Activated CD8-positive, alpha-beta memory T cell treated with anti-CD3 and anti-CD28 coated beads for 1 hour (primary cell): ENCODE measurements around the gene ZNF831.

Experiments
- DNase-seq, 2 donors: peaks; one replicate each; pipeline ENCODE4 v3.0.0-alpha.2; 2020; ENCODE audit warnings: low read depth in 1 of 2; ENCODE audit errors: extremely low read depth in 1 of 2

ZNF831 gene

DNA sequence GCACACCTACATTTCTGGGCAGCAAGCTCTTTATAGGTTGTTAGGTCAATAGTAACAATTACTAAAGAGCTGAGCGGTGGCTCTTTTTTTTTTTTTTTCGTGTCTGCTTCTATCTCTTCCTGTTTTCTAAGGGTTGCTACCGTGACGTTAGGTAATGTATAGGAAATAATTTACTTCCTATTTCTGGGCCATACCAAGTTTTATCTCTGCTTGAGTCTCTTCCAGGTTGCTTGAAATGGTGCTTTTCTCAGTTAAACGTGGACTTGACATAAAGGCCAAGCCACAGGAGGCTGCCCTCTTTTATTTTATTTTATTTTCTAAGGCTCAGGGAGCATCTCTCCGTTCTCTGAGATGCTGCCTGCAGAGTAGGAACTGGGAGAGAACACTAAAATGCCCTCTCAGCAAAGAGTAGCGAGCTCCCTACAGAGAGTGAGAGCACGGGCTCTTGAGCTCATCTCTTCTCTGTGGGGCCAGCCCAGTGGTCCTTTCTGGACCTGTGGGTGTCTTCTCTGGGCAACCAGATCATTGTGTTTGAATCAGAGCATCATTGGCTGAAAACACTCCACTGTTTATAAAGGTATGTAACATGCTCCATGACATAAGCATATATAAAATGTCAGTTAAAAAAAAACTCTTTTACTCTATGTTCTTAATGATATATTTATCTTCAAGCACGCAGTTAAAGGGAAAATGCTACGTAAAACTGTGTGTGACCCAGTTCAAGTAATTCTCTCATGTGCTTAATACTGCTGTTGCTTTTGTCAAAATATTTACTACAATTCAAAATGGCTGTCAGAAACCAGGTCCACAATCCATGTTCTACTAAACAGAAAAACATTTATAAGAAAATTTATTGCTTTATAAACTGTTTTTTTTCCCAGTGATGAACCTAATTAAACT, at the start of gene ZNF831:
Gene ZNF831, plus strand, starts transcription at position 191 of the 900 bp plus-strand sequence. CDS start 27,199 bp downstream, outside the sequence.
- no peak for DNase-seq

DNA sequence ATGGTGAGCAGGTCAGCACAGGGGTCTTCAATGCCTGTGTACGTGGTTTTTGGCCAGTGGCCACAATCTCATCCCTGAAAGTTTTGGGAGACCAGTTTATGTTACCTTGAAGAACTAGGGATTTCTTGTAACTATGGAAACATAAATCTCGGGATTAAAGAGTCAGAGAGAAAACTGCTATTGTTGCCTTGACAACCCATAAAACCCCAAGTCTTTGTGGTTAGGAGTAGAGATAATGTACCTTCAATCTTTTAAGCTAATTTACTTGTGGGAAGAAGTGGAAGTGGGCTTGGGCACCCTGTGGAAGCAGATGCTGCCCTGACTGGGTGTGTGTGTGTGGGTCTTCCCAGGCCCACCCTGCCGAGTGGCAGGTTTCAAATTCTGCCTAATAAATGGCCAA, 46.1 kb upstream of the ZNF831 start:
- DNase-seq: no peak

DNA sequence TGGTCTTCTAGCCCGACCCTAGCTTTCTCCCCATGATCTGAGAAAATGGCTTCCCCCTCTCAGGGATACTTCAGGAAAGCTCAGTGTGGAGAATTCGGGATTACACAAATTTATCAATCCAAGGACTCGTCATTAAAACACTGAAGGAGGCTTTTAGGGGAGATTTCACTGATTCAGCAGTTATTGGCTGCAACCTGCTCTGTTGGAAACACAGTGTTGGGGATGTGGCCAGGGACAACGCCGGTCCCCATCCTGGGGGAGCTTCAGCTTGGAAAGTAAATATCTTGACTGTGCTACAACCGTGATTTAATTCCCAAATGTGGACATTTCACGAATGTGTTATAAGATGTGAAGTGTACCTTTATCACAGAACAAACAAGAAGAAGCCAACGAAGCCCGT, 44.8 kb upstream of the ZNF831 start:
- DNase-seq: no peak

DNA sequence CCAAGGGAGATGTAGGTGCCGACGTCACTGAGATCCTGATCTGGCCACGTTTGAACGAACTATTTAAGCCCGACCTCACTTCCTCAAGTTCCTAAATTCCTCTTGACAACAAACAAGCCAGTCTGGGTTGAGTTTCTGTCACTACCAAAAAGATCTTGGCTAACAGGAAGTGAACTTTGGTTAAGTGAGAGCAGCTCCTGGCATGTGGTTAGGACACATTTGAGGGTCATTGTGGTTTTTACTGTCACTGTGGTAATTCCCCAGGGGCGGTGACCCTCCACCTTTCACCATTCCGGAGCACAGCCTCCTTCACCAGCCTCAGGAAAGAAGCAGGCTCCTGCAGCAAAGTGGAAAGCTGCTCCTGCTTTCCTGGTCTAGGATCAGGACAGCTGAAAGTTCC, 43.1 kb upstream of the ZNF831 start:
- DNase-seq: no peak

DNA sequence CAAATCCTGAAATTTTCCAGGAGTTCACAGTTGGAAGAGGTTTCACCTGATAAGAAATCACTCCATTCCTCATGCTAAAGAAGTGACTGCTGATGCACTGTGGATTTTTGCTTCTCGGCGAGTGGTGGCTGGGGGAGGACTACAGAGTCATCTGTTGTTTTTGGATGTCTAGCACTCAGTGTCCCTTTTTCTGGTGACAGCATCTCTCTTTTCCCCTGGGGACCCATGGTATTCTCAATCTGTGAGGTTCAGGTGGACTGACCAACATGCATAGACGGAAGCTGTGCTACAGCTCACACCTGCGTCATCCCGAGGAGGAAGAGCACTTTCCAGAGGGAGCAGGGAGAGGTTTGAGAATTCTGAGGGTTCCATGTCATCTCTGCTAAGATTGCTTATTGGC, 42.7 kb upstream of the ZNF831 start:
- DNase-seq: no peak

DNA sequence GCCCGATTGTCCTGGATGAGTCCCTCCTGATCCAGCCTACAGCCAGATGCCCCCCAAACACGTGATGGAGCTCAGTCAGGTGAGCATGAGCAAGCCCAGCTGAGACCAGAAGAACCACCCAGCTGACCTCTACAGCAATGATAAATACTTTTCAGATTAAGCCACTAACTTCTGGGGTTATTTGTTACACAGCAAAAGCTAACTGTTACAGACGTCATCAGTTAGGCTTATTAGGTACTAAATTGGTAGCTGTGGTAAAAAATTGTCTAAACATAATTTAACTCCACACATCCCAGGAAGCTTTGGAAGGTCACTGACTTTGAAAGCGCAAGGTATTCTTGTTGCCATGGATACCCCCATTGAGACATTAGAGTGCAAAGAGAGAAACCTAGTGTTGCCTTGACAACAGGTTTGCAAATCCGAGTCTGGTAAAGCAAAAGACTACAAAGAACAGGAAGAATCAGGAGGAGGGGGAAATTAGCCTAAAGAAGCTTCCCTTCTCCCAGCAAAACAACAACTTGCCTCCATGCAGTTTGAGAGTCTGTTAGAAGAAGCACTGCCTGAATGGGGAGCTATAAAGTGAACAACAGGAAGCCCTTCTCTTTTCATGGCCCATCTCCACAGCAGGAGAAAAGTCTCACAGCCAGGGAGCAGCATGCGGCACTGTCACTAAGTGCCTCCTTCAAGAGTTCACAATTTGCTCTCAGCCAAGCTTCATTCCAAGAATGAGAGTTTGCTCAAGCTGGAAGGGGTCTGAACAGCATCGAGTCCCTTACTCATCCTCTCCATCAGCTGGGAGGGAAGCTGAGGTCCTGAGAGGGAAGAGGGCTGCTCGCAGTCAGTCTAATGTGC, 41.7 kb upstream of the ZNF831 start:
- no peak for DNase-seq

DNA sequence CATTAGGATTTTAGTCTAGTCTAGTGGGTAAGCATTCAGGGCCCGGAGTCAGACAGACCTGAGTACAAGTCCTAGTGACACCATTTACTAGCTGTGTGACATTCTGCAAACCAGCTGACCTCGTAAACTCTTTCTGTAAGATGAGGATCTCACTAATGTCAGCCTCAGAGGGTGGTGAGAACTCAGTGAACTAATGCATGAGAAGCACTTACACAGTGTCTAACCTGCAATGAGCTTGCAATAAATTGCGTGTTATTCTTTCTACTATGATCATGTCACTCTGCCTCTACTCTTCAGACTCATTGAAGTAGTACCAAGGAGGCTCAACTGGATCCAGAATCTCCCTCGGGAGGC, 41.1 kb upstream of the ZNF831 start:
- DNase-seq: no peak

DNA sequence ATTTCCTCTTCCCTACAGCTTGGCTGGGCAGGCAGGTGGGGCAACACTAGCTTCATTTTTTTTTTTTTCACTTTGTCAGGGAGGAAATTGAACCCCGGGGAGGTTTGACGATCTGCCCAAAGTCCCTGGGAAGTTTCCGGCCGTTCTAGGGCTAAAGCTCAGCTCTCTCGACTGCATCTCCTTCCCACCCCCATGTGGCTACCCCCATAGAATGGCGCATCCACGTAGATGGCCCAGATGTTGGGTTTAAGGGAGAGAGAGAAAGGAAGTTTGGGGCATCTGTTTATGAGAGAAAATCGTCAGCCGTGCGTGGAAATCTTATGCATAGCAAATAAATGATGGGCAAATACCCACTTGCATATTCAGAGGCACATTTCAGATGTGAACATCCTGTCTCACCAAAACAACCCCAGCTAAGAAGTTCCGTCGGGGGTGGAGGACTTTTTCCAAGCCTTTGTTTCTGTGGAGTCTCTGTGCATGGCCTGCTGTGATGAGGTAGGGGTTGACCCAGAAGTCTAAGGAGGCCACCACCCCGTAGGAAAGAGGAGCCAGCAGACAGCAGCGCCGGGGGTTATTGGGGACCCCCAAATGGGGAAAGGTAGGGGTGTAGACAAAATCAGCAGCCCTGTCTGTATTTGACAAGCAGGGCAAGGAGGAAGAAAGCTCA, 40.5 kb upstream of the ZNF831 start:
- peak in 1 of 2 donors; percentile 15 for DNase-seq

DNA sequence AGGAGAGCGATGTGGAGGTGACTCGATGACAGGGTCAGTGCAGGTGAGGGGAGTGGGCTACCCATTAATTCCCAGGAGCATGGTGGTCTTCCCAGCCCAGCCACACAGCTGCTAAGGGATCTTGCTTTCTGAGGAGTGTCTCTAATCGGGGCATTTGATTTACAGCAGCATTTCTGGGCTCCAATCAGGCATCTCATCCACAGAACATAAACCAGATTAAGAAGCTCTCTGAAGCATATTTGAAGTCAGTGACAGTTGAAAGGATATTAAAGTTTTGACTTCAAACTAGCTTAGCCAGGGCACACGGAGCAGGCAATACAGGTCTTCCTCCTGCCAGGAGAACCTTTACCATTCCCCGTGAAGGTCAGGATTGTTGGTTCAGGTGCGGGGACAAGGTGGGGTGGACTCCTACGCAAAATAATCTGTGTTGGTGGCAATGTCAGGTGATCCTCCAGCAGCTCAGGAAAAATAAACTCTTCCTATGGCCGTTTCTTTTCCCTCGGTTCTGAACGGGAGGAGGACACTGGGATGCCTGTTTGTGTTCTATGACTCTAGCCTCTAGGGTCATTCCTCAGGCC, 39.9 kb upstream of the ZNF831 start:
- DNase-seq: no peak

DNA sequence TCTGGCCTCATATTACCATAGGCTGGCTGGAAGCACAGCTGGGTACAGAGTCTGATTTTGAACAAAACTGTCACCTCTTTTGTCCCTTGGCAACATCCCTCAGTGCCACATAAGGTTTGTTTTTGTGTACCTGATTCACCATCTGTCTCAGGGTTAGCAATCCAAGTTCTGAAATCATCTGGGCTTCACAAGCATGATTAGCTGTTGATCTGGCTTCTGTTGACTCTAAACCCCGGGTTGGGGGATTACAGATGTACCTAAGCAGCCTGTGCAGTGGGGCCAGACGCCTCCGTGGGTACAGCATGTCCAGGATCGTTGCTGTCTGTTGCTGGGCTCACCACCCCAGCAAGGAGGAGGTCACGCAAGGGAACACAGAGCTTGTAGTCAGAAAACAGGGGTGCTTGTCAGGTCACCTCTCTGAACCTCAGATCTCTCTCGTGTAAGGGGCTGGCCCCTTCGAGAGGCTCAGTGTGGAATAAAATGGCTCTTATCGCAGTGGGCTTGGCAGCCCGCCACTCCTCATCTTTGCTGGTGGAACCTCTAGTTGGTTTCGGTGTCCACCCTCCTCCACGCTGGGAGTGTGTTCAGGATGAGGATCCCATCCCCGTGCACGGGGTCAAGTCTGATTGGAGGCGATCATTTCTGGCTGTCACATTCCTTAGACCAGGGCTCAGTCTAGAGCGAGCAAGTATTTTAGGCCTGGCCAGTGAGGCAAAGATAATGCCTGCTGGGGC, 39.2 kb upstream of the ZNF831 start:
- DNase-seq: no peak

DNA sequence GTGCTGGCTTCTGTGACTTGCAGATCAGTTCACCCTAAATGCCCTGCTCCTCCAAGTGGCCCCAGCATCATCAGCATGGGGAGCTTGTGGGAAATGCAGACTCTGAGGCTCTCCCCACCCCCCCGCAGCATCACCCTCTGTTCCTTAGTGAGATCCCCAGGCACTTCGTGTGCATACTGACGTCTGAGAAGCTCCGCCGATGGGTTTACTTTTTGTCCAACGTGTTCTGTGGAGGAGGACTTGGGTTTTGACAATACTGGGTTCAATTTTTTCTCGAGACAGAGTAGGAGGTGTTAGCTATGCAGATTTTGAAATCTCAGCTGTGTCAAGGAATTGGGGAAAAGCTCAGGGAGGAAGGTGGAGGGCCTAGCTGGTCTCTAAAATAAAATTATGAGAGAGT, 38.3 kb upstream of the ZNF831 start:
- no peak for DNase-seq

DNA sequence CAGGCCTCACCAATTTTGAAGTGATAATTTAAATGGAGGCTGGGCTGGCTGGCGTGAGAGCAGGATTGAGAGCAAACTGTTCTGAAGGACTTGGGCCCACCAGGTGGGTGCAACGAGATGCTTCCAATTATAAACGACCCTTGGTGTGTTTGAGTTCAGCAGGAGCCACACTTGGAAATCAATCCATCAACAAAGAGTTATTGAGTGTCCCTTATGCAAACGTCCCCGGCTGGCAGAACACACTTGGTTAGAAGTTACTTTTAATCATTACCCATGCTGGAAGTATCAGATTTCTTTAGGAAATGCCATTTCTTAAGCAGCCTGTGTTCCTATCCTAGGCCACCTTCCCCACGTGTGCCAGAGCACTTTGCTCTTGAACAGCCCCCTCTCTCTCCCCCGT, 37.8 kb upstream of the ZNF831 start:
- DNase-seq: no peak

DNA sequence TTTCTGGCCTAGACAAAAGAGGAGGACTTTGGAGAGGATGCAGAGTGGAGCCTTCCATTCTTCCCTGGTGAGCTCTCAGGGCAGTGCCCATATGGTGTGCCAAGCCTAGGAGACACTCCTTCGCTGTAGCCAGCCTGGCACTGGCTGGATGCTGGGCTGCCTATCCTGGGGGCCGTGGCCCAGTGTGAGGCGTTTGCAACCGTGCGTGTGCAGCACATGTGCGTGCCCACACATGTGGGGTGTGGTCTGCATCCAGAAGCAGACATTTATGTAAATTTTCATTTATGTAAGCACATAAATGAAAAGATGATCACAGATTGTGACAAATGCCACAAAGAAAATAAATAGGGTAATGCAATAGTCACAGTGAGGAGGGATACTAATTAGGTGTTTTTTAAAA, 35.8 kb upstream of the ZNF831 start:
- DNase-seq: no peak

DNA sequence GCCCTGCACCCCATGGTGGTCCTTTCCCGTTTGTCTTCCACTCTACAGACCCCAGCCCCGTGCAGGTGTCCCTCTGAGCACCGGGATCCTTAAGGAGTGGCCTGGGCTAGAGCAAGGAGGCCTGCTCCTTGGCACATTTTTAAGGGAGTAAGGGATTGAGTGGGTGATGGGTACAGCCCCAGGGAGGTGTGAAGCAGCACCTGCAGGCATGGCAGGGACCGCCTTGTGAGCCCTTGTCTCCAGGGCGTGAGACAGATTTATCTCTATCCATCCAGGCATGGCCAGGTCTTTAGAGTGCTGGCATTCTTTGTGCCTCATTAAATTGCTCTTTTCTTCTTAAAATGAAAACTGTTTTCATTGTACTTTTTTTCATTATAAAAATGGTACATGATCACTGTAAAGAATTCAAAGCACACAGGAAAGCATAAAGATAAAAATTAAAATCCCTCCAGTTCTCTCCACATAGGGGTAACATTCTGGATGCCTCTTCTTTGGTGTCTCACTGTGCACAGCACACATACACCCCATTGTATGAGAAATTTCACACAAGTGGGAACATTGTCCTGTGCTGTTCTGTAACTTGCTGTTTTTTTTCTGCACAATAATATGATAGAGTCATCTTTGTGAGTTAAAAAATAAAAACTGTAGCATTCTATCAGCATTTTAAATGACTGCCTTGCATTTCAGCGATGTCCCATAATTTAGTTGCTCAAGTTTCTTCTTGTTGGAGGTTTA, 31.9 kb upstream of the ZNF831 start:
- no peak for DNase-seq

DNA sequence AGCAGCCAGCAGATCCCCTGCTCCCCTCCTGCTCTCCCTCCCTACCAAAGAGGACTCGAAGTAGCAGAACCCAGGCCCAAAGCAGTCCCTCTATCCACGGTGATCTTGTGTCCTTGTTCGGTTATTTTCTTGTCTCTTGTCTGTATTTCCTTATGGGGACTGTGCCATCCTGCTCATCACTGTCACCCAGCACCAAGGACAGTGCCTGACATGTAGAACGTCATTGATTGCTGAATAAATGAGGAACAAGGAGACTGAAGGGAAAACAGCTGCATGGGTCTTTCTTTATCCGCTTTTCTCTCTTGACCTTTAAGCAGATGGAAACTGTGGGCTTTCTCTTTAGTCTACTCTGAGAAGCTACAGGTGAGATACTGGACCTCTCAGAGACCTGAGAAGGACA, 29.4 kb upstream of the ZNF831 start:
- DNase-seq: no peak

DNA sequence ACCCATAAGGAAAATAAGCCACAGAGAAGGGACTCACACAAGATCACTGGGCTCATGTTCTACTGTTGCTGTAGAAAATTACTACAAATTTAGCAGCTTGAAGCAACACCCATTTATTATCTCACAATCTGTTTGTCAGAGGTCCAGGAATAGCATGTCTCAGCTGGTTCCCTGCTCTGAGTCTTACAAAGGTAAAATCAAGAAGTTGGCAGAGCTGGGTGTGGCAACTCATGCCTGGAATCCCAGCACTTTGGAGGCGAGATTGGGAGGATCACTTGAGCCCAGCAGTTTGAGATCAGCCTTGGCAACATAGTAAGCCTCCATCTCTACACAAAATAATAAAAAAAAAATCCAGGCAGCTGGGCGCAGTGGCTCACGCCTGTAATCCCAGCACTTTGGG, 28.5 kb upstream of the ZNF831 start:
- DNase-seq: no peak

DNA sequence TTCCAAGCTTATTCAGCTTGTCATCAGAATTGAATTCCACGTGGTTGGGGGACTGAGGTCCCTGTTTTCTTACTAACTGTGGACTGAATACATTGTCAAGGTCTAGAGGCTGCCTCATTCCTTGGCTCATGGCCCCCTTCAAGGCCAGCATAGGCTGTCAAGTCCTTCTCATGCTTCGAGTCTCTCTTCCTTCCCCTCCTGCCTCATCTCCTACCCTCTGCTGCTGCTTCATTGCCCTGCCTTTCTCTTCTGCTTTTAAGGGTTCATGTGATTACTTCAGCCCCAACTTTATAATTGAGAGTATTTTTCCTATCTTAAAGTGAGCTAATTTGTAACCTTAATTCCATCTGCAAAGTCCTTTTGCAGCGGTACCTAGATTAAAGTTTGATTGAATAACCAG, 27.6 kb upstream of the ZNF831 start:
- no peak for DNase-seq

DNA sequence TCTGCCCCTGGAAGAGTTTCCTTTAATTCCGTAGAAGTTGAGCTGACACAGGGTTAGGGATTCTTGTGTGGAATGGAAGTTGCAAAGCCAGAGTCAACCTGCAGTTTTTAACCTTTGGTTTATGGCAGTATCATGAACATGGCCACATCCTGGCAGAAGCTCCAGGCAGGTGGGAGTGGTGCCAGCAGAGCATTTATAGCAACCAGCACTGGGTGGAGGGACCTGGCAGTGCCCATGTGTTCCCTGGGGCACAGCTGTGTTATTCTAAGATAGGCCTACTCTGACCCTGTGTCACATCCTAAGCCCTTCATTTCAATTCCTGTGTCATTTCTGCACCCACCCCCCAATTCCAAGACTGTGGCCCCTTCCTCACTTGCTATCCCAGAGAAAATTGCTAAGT, 26.1 kb upstream of the ZNF831 start:
- DNase-seq: no peak

DNA sequence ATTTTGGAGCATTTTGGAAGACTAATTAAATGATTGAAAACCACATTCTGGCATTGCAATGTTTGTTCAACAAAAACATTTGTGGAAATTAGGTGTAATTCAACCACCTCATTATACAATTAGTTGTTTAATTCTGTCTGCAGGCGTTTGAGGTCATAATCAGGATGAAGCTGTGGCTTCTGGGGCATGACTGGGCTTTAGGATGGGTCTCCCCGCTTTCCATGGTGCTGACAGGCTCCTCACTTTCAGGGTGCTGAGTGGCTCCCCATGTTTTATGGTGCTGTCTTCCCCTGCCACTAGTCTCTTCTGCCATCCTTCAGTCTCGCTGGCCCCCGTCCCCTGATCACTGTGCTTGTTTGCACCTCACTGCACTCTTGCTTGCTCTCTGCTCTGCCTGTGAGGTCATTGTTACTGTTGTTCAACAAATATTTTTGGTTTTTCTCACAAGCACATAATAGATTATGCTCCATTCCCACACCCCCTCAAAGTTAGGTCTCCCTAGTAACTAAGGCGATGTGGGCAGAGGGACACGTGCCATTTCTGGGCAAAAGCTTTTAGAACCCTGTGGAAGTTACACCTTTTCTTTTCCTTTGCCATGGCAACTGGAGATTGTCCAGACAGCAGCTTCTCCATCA, 25.4 kb upstream of the ZNF831 start:
- DNase-seq: no peak
